Cerebellar nuclear complex (tissue), 1 donor: Measurements from ENCODE around the gene NTNG2.

Experiments used
- DNase-seq, 2 experiments: peaks; one replicate each; lab custom pipeline; 2025; lab: John Stamatoyannopoulos, UW

Gene NTNG2

DNA sequence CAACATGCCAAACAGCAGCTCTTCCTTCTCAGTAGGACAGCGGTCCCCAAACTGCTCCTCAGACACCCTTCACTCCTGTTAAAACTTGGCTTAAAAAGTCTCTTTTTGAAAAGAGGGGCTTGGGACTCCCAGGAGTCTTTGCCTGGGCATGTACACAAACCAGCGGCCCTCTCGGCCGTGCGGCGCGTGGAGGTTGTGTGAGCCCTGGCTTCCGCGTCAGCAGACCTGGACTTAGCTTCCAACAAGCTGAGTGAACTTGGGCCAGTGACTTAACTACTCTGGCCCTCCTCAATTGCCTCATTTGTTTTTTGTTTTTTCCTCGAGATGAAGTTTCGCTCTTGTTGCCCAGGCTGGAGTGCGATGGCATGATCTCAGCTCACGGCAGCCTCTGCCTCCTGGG is 15.3 kb upstream of the NTNG2 start:
- no peak for DNase-seq

DNA sequence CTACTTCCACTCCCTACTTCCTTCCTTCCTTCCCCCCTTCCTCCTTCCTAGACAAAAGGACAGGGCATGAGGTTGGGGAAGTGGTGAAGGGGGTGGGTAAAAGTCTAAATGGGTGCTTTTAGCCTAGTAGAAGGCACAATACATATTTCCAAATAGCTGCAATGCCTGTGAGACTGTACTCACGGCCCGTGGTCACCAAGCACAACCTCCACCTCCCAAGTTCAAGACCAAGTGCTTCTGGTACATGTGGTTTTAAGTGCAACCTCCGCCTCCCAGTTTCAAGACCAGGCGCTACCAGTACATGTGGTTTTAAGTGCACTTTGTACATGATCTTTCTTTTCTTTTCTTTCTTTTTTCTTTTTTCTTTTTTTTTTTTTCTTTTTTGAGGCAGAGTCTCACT is 14.5 kb upstream of the NTNG2 start:
- DNase-seq, result no peak

- no peak for DNase-seq
These were observed 14.0 kb upstream of the NTNG2 start for GRCh38 chr9:132147839-132148238.

GRCh38 chr9:132150256-132150655 is 11.6 kb upstream of the NTNG2 start:
- DNase-seq, result no peak

GRCh38 chr9:132151118-132151517 is 10.7 kb upstream of the NTNG2 start:
- DNase-seq, result no peak

GRCh38 chr9:132152231-132152630 is 9.6 kb upstream of the NTNG2 start:
- no peak for DNase-seq

DNA sequence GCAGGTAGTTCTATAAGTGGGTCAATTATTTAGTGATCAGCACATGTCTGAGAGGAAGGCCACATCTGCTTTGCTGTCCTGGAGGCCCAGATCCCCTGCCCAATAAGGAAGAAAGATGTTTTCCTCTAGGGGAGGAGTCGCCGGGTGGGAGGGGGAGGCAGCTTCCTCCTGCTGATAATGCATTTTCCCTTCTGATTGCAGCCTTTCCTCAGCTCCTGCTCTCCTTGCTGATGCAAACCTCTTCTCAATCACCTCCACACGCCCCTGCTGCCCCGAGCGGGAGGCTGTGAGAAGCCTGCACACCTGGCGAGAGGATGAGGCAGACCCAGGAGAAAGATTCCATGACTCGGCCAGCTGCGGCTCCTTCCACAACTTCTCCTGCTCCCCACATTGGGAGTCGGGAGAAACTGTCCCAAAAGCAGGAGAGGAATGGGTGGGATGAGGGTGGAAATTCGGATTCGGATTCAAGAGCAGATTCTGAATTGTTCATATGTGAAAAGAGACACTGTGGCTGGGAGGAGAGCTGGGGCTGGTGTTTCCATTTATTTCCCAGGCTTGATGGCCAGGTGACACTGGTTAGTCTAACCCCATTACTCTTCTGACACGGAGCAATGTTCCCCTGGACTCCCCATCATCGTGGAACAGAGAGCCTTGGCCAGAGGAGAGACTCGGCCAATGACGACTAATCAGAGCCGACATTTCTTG is 6.8 kb upstream of the NTNG2 start:
- no peak for DNase-seq

- DNase-seq, result no peak
These were observed 6.3 kb upstream of the NTNG2 start for GRCh38 chr9:132155568-132155895.

GRCh38 chr9:132156262-132156661 is 5.6 kb upstream of the NTNG2 start:
- DNase-seq, result no peak

- no peak for DNase-seq
These were observed 4.3 kb upstream of the NTNG2 start for GRCh38 chr9:132157347-132158116.

GRCh38 chr9:132160802-132161742 is 786 bp upstream of the NTNG2 start:
- DNase-seq, result no peak

DNA sequence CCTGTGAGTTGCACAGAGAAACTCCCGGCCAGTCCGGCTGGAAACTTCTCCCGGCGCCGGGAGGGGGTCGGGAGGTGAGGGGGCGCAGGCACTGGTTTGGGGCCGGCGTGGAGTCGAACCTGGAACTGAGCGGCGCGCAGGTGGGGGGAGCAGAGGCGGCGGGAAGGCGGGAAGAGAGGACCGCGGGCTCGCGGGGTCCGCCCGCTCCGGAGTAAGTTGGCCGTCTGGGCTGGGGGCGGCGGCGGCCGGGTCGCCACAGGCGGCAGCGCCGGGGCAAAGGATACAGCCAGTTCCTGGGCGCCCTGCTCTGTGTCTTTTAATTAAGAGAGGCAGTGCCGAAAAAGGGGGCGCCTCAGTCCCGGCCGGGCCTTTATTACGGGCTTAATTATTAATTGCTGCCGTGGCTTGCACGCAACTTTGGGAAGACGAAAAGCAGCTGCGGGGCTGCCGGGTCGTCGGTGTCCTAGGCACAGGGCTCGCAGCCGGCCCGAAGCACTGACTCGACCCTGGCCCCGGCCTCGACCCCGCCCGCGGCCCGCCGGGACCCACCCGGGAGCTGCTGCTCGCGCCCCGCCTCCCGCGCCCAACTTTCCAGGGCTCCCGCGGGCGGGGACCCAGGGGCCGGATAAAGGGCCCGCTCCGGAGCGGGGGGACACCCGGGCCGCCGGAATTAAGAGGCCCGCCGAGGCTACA is 1.1 kb downstream of the NTNG2 start:
- no peak for DNase-seq

DNA sequence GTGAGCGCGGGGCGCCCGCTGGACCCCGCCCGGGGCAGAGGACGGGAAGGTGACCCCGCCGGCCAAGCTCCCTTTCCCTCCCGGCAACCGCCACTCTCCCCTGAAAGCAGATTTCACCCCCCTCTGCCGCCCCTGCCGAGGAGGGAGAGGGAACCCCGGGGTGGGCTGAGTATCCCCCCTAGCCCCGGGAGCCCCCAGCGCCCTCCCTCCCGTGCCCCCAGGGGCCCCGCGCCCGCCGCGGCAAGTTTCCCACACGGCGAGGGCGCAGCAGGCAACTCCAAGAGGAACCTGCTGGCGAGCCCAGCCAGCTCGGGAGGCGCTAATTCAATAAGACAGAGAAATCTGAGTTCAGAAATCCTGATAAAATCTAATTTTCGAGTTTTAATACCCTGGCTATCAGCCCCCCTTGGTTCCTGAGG is 1.6 kb downstream of the NTNG2 start:
- no peak for DNase-seq

- peak in 1 of 2 experiments; percentile 15 for DNase-seq
These were observed 2.2 kb downstream of the NTNG2 start for GRCh38 chr9:132163876-132164603.

GRCh38 chr9:132164604-132165362 is 2.9 kb downstream of the NTNG2 start:
- DNase-seq, result no peak

- no peak for DNase-seq
These were observed 4.7 kb downstream of the NTNG2 start for GRCh38 chr9:132166599-132166998.

- no peak for DNase-seq
These were observed 5.3 kb downstream of the NTNG2 start for GRCh38 chr9:132167192-132167591.

DNA sequence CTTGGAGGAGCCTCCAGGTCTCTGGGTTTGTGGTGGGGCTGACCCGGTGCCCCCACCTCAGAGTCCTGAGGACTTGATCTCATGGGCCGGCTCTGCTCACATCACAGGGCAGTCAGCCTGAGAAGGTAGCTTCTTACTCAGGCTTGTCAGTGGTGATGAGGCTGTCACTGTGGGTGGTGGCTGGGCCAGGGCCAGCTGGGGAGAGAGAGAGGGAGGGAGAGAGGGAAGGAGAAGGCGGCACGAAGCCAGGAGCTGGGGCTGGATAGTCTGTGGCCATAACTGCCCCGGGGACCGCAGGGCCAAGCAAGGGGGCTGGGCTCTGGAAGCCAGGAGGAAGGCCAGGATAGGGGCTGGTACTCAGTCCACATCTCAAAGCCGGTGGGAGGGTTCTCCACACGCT is 6.5 kb downstream of the NTNG2 start:
- DNase-seq, result no peak

- no peak for DNase-seq
These were observed 7.0 kb downstream of the NTNG2 start for GRCh38 chr9:132168851-132169250.

GRCh38 chr9:132169672-132170392 is 8.0 kb downstream of the NTNG2 start:
- DNase-seq, result no peak
